Left kidney (tissue), 2 donors: ENCODE data around the gene SPPL2C. TPM values are rescaled to one million over a fixed set of nuclear protein-coding genes. Genes with fewer than 3 reads are reported as not detected.
"Not testable (repeated sequence)": the region's sequence is repeated elsewhere in the genome, so short reads cannot be mapped to it uniquely, and the experiment has no call there.

Experiments used
- DNase-seq: peaks from one replicate; pipeline ENCODE4 v3.0.0-alpha.2; 2013
- polyA plus RNA-seq: library from polyadenylated mRNA; unstranded; fragments of 120-200 nt; gene quantifications from one replicate; pipeline ENCODE4 v1.2.1, GENCODE V29; 2013; ENCODE audit not compliant: insufficient read length

The SPPL2C gene
- polyA plus RNA-seq, 1 donor: not detected

- DNase-seq: no peak
Observed at GRCh38 chr17:45850011-45850410, 5.3 kb downstream of the SPPL2C start.

GRCh38 chr17:45850468-45850867, 5.8 kb downstream of the SPPL2C start:
- DNase-seq: no peak

GRCh38 chr17:45851022-45851421, 6.3 kb downstream of the SPPL2C start:
- no peak for DNase-seq

- no peak for DNase-seq
Observed at GRCh38 chr17:45851464-45851863, 6.8 kb downstream of the SPPL2C start.

- no peak for DNase-seq
Observed at GRCh38 chr17:45851873-45852272, 7.2 kb downstream of the SPPL2C start.

- peak; percentile 68 for DNase-seq
Observed at GRCh38 chr17:45852535-45853297, 8.0 kb downstream of the SPPL2C start.

GRCh38 chr17:45854209-45854608, 9.5 kb downstream of the SPPL2C start:
- no peak for DNase-seq

GRCh38 chr17:45855691-45856336, 11.1 kb downstream of the SPPL2C start:
- DNase-seq: no peak

- DNase-seq: peak; percentile 78
Observed at GRCh38 chr17:45857977-45858708, 13.5 kb downstream of the SPPL2C start.

- no peak for DNase-seq
Observed at GRCh38 chr17:45861165-45861564, 16.5 kb downstream of the SPPL2C start.

GRCh38 chr17:45862127-45862526, 17.4 kb downstream of the SPPL2C start:
- not testable (repeated sequence) for DNase-seq

GRCh38 chr17:45863857-45864654, 19.4 kb downstream of the SPPL2C start:
- DNase-seq: no peak

GRCh38 chr17:45867171-45867570, 22.5 kb downstream of the SPPL2C start:
- DNase-seq: no peak

GRCh38 chr17:45867702-45868101, 23.0 kb downstream of the SPPL2C start:
- DNase-seq: no peak

GRCh38 chr17:45868276-45868675, 23.6 kb downstream of the SPPL2C start:
- DNase-seq: no peak

GRCh38 chr17:45869676-45870341, 25.1 kb downstream of the SPPL2C start:
- no peak for DNase-seq

GRCh38 chr17:45870342-45870974, 25.8 kb downstream of the SPPL2C start:
- DNase-seq: no peak

- no peak for DNase-seq
Observed at GRCh38 chr17:45871718-45872117, 27.0 kb downstream of the SPPL2C start.

- DNase-seq: no peak
Observed at GRCh38 chr17:45873728-45874127, 29.0 kb downstream of the SPPL2C start.

- DNase-seq: no peak
Observed at GRCh38 chr17:45874151-45874550, 29.5 kb downstream of the SPPL2C start.

- DNase-seq: no peak
Observed at GRCh38 chr17:45876539-45876938, 31.9 kb downstream of the SPPL2C start.
